ENCODE results near the gene BMPR1B. TPM values are rescaled to one million over a fixed set of nuclear protein-coding genes. Genes with fewer than 3 reads are reported as not detected.

BMPR1B gene
- total and polyA plus RNA-seq, 12 donors = 0.04 to 7.8 (median 2.5) TPM

GRCh38 chr4:95020521-95020920 lies 262.8 kb downstream of the BMPR1B start:
- no peak for ATAC-seq
- H3K4me3 ChIP-seq = no peak overlapping the region
- WGBS, 2 donors = 95 to 96% methylated on average over 8 of the region's 8 CpGs
- no peaks in the 10 kb centered on the region for H3K27me3 ChIP-seq
- intact Hi-C loops (cut with DNase I) = no loop called here
- no peak for DNase-seq
- no peaks in the 10 kb centered on the region for H3K36me3 ChIP-seq
- no peak overlapping the region for H3K27ac ChIP-seq
- H3K4me1 ChIP-seq = no peaks in the 10 kb centered on the region
- no peak for TF ChIP-seq CTCF (IDR thresholded peaks at IDR 0.05)
- no peaks in the 10 kb centered on the region for H3K9me3 ChIP-seq

GRCh38 chr4:95021099-95021498 lies 263.3 kb downstream of the BMPR1B start:
- ATAC-seq (no peak), DNase-seq (no peak)
- no peak for TF ChIP-seq CTCF (IDR thresholded peaks at IDR 0.05)
- Histone ChIP-seq H3K4me1 (no peaks in the 10 kb centered on the region), H3K36me3 (no peaks in the 10 kb centered on the region), H3K27me3 (no peaks in the 10 kb centered on the region), H3K4me3 (no peak overlapping the region), H3K9me3 (no peaks in the 10 kb centered on the region), H3K27ac (no peak overlapping the region)
- 96 to 100% methylated on average over 1 of the region's 1 CpG for WGBS, 2 donors
- intact Hi-C loops (cut with DNase I) = no loop called here

- DNase-seq (no peak), ATAC-seq (no peak)
- no peak for TF ChIP-seq CTCF (IDR thresholded peaks at IDR 0.05)
- Histone ChIP-seq H3K36me3 (no peaks in the 10 kb centered on the region), H3K4me3 (no peak overlapping the region), H3K4me1 (no peaks in the 10 kb centered on the region), H3K27ac (no peak overlapping the region), H3K9me3 (no peaks in the 10 kb centered on the region), H3K27me3 (no peaks in the 10 kb centered on the region)
- WGBS, 2 donors = 91 to 94% methylated on average over 5 of the region's 5 CpGs
- intact Hi-C loops (cut with DNase I) = no loop called here
Observed at GRCh38 chr4:95023110-95023509, 265.4 kb downstream of the BMPR1B start.

- TF ChIP-seq CTCF (IDR thresholded peaks at IDR 0.05) = no peak
- no peaks in the 10 kb centered on the region for H3K36me3 ChIP-seq
- H3K4me3 ChIP-seq = no peak overlapping the region
- intact Hi-C loops (cut with DNase I) = no loop called here
- H3K4me1 ChIP-seq = no peaks in the 10 kb centered on the region
- H3K27ac ChIP-seq = no peak overlapping the region
- H3K27me3 ChIP-seq = no peaks in the 10 kb centered on the region
- peaks cover 0 to 12% (median 0%) of the 10 kb centered on the region in 11 donors for H3K9me3 ChIP-seq
- ATAC-seq = no peak
- DNase-seq = no peak
Observed at GRCh38 chr4:95027905-95028618, 270.3 kb downstream of the BMPR1B start.
